Panc1 (cell line): ENCODE data around the gene FLACC1. TPM values are rescaled to one million over a fixed set of nuclear protein-coding genes. Genes with fewer than 3 reads are reported as not detected.
"Not testable (repeated sequence)": the region's sequence is repeated elsewhere in the genome, so short reads cannot be mapped to it uniquely, and the experiment has no call there.

Experiments used
- ATAC-seq: fragments of 200-7000 bp; cut with Tn5 transposase; 2 replicates; pipeline ENCODE4 v1.9.1; 2020; ENCODE audit warnings: mild to moderate bottlenecking, moderate library complexity
- BruUV-seq: library from RNA; stranded (reverse); fragments of 400-500 nt; replicated peaks from 2 replicates; lab custom pipeline; 2021; lab: Mats Ljungman, UMichigan
- CTCF ChIA-PET: fragments of 300-600 bp; sonication (Branson Sonifier 250); formaldehyde crosslinking; loops from one replicate; lab custom pipeline; 2022; ENCODE audit warnings: antibody characterized with exemption; lab: Charles Lee
- POLR2A ChIA-PET: fragments of 300-600 bp; sonication (Branson Sonifier 250); formaldehyde crosslinking; loops from one replicate; lab custom pipeline; 2022; ENCODE audit warnings: antibody characterized with exemption; lab: Charles Lee
- DNase-seq: peaks from one replicate; pipeline ENCODE4 v3.0.0-alpha.2; 2010; ENCODE audit warnings: low read depth, low spot score
- H3K27ac ChIP-seq: 2 replicates; pipeline ENCODE4 v1.5.1; 2011; ENCODE audit warnings: mild to moderate bottlenecking, low read length, inconsistent platforms
- H3K27me3 ChIP-seq: fragments of 200-500 bp; sonication (Bioruptor generic); 2 replicates; pipeline ENCODE4 v1.6.0; 2014; ENCODE audit warnings: low read length, inconsistent platforms; ENCODE audit not compliant: control insufficient read depth, insufficient read depth
- H3K36me3 ChIP-seq: fragments of 200-500 bp; sonication (Bioruptor generic); 2 replicates; pipeline ENCODE4 v1.5.1; 2014; ENCODE audit warnings: inconsistent platforms, mild to moderate bottlenecking, low read length, moderate library complexity; ENCODE audit not compliant: control insufficient read depth, insufficient read depth
- H3K4me1 ChIP-seq: 2 replicates; pipeline ENCODE4 v1.5.1; 2011; ENCODE audit warnings: inconsistent platforms, mild to moderate bottlenecking, low read length, moderate library complexity; ENCODE audit not compliant: control insufficient read depth, insufficient read depth
- H3K4me3 ChIP-seq, 2 experiments: 2 replicates each; pipeline ENCODE4 v1.5.1; 2011 to 2012; ENCODE audit warnings: low read depth in 2 of 2, low read length in 2 of 2, mild to moderate bottlenecking in 2 of 2, inconsistent platforms in 1 of 2, moderate library complexity in 1 of 2
- H3K9me3 ChIP-seq: fragments of 200-500 bp; sonication (Bioruptor generic); 2 replicates; pipeline ENCODE4 v1.5.1; 2014; ENCODE audit warnings: low read depth, mild to moderate bottlenecking, inconsistent platforms, low read length, moderate library complexity; ENCODE audit not compliant: control insufficient read depth, insufficient read depth
- CTCF ChIP-seq: fragments of 450-650 bp; IDR thresholded peaks from 2 replicates; pipeline ENCODE4 v1.5.1; 2017; ENCODE audit warnings: mild to moderate bottlenecking
- POLR2AphosphoS5 ChIP-seq: IDR thresholded peaks from 2 replicates; pipeline ENCODE4 v1.6.1; 2012; ENCODE audit warnings: mild to moderate bottlenecking, low read depth, low read length, moderate library complexity
- REST ChIP-seq, 2 experiments: IDR thresholded peaks; 2 replicates each; pipeline ENCODE4 v1.6.1; 2011 to 2012; ENCODE audit warnings: low read depth in 2 of 2, control low read depth in 1 of 2, low read length in 1 of 2, mild to moderate bottlenecking in 1 of 2, moderate library complexity in 1 of 2; ENCODE audit not compliant: insufficient read depth in 1 of 2
- SIN3A ChIP-seq: IDR thresholded peaks from 2 replicates; pipeline ENCODE4 v1.6.1; 2012; ENCODE audit warnings: low read depth, mild to moderate bottlenecking, low read length, moderate library complexity, borderline replicate concordance; ENCODE audit not compliant: insufficient read depth
- TCF7L2 ChIP-seq: IDR thresholded peaks from 2 replicates; pipeline ENCODE4 v1.6.1; 2011; ENCODE audit warnings: mild to moderate bottlenecking, low read depth, low read length, inconsistent platforms
- in situ Hi-C: cut with HindIII; loops from 2 replicates; pipeline ENCODE4 v1.10.0; 2016; ENCODE audit warnings: low sequenced_read_pairs, low pct_unique_long_range_greater_than_20kb
- intact Hi-C: fragments of 100-400 bp; cut with micrococcal nuclease; formaldehyde crosslinking; loops from one replicate; pipeline ENCODE4 v1.10.0; 2022; ENCODE audit not compliant: unreplicated experiment
- total RNA-seq: library from RNA; stranded (reverse); gene quantifications from one replicate; pipeline ENCODE4 v1.2.1, GENCODE V29; 2021; ENCODE audit not compliant: unreplicated experiment

FLACC1 gene
- total RNA-seq, 1 experiment from 2014 or later, result 0.39 TPM

- DNase-seq, result no peak
- ChIA-PET POLR2A (no interaction called here), CTCF (no interaction called here)
- in situ Hi-C loops (no loop called here), intact Hi-C loops (loop anchor here (5.0 kb wide), 1 partner anchor 49 kb away; no protein-coding TSS in a partner anchor)
- TF ChIP-seq CTCF, result no peak
- TF ChIP-seq REST (IDR thresholded peaks at IDR 0.05; ENCODE audit: insufficient read depth in 1 of 2, low read depth in 2 of 2, low read length in 1 of 2), result no peak
- no peak for TF ChIP-seq TCF7L2
- no peak for TF ChIP-seq SIN3A
- TF ChIP-seq POLR2AphosphoS5, result no peak
- no peaks in the 10 kb centered on the region for H3K9me3 ChIP-seq
- no peaks in the 10 kb centered on the region for H3K27me3 ChIP-seq
- H3K27ac ChIP-seq, result no peak overlapping the region
- no peaks in the 10 kb centered on the region for H3K4me1 ChIP-seq
- no peak overlapping the region for H3K4me3 ChIP-seq
- ATAC-seq, result no peak
- no TSS peak for BruUV-seq
- H3K36me3 ChIP-seq, result no peaks in the 10 kb centered on the region
Observed at GRCh38 chr2:201298462-201299052, 58.6 kb downstream of the FLACC1 start.

GRCh38 chr2:201290457-201291148, 66.5 kb downstream of the FLACC1 start:
- H3K4me1 ChIP-seq, H3K27me3 ChIP-seq, H3K9me3 ChIP-seq, H3K4me3 ChIP-seq, DNase-seq, BruUV-seq, ATAC-seq, in situ Hi-C loops, intact Hi-C loops, CTCF ChIA-PET, H3K36me3 ChIP-seq, POLR2A ChIA-PET, H3K27ac ChIP-seq: not testable (repeated sequence)

- TF ChIP-seq SIN3A (no peak), CTCF (no peak), TCF7L2 (no peak), POLR2AphosphoS5 (no peak), REST (IDR thresholded peaks at IDR 0.05; ENCODE audit: insufficient read depth in 1 of 2, low read depth in 2 of 2, low read length in 1 of 2) (no peak)
- BruUV-seq, result no TSS peak
- in situ Hi-C loops, result no loop called here
- Histone ChIP-seq H3K4me3 (no peak overlapping the region), H3K4me1 (no peaks in the 10 kb centered on the region), H3K36me3 (peaks cover 9% of the 10 kb centered on the region; the same call in 1 of the 2 replicates), H3K27ac (no peak overlapping the region), H3K9me3 (no peaks in the 10 kb centered on the region), H3K27me3 (no peaks in the 10 kb centered on the region)
- ATAC-seq, result no peak
- ChIA-PET POLR2A (no interaction called here), CTCF (no interaction called here)
- no peak for DNase-seq
- intact Hi-C loops, result no loop called here
Observed at GRCh38 chr2:201285499-201285898, 71.6 kb downstream of the FLACC1 start.
